Raji (cell line): ENCODE data around the gene SDHAF4.

Experiments used
- POLR2A ChIP-seq: IDR thresholded peaks from 2 replicates; pipeline ENCODE4 v1.6.1; 2011; ENCODE audit warnings: low read depth, low read length, control low read depth; ENCODE audit not compliant: insufficient read depth

The SDHAF4 gene

GRCh38 chr6:70636596-70636995 lies 69.9 kb downstream of the SDHAF4 start:
- TF ChIP-seq POLR2A, result no peak

GRCh38 chr6:70638468-70638867 lies 71.7 kb downstream of the SDHAF4 start:
- TF ChIP-seq POLR2A, result no peak
